Mammary epithelial cell (primary cell): ENCODE results near the gene FGD3.

Experiments
- EZH2 ChIP-seq: IDR thresholded peaks from 2 replicates; pipeline ENCODE4 v1.6.1; 2012; ENCODE audit warnings: low read length, inconsistent platforms, borderline replicate concordance
- TF ChIP-seq, protein P1 (sequence below), 2 donors: IDR thresholded peaks in 1 of 2; conservative IDR thresholded peaks in 1 of 2; 2 replicates each; pipeline ENCODE4 v1.5.1; 2011 to 2012; ENCODE audit warnings: inconsistent platforms in 2 of 2, low read length in 2 of 2, mild to moderate bottlenecking in 2 of 2, control low read depth in 1 of 2, low read depth in 1 of 2; ENCODE audit not compliant: insufficient read depth in 1 of 2; ENCODE audit errors: extremely low read depth in 1 of 2

DNA sequence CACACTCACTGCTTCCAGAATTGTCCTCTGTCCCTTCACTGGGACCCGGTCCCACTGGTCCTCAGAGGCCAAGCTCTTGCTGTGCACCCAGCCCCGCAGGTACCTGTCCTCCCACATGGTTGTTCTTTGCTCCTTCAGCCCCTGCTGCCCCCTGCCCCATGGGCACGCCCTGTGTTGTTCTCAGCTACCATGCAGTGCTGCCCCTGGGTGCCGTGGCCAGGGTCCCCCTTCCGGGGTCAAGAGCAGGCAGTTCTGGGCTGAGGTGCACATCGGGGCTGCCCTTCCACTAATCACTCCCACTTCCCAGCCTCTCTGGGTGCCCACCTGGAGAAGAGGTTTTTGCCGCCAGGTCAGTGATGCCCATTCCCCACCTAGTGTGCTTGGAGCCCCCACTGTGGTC is 79.3 kb downstream of the FGD3 start:
- TF ChIP-seq, protein P1, sequence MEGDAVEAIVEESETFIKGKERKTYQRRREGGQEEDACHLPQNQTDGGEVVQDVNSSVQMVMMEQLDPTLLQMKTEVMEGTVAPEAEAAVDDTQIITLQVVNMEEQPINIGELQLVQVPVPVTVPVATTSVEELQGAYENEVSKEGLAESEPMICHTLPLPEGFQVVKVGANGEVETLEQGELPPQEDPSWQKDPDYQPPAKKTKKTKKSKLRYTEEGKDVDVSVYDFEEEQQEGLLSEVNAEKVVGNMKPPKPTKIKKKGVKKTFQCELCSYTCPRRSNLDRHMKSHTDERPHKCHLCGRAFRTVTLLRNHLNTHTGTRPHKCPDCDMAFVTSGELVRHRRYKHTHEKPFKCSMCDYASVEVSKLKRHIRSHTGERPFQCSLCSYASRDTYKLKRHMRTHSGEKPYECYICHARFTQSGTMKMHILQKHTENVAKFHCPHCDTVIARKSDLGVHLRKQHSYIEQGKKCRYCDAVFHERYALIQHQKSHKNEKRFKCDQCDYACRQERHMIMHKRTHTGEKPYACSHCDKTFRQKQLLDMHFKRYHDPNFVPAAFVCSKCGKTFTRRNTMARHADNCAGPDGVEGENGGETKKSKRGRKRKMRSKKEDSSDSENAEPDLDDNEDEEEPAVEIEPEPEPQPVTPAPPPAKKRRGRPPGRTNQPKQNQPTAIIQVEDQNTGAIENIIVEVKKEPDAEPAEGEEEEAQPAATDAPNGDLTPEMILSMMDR (conservative IDR thresholded peaks at IDR 0.05 in 1 of 2, IDR thresholded peaks at IDR 0.05 in 1 of 2; ENCODE audit: extremely low read depth in 1 of 2, insufficient read depth in 1 of 2, low read depth in 1 of 2, low read length in 2 of 2), result no peak
- TF ChIP-seq EZH2, result no peak
